ENCODE measurements around the gene NMNAT3. TPM values are rescaled to one million over a fixed set of nuclear protein-coding genes. Genes with fewer than 3 reads are reported as not detected.

The NMNAT3 gene
- polyA plus RNA-seq, 2 of the 4 experiments (the other 2 are of a cell fraction) = 1.2 to 2.9 TPM

- Histone ChIP-seq H3K4me3 (no peak overlapping the region), H3K27ac (no peak overlapping the region), H3K4me2 (no peak overlapping the region), H3K4me1 (no peaks in the 10 kb centered on the region), H3K9me3 (no peaks in the 10 kb centered on the region)
- 33% methylated on average over 2 of the region's 3 CpGs for WGBS (ENCODE audit: missing lambda C conversion rate)
- FAIRE-seq (no peak), ATAC-seq (no peak), DNase-seq (ENCODE audit: low read depth in 1 of 2, low spot score in 1 of 2) (no peak)
- CTCF ChIA-PET = no interaction called here
- POLR2A ChIA-PET = no interaction called here
- TF ChIP-seq PHF8 (IDR thresholded peaks at IDR 0.05; ENCODE audit: borderline replicate concordance, low read depth) (no peak), ESRRA (IDR thresholded peaks at IDR 0.05; ENCODE audit: borderline replicate concordance, low read length) (no peak), CHD2 (IDR thresholded peaks at IDR 0.05; ENCODE audit: low read length, partially characterized antibody) (no peak), POLR2A (IDR thresholded peaks at IDR 0.05; ENCODE audit: low read length) (no peak), NFE2L2 (conservative IDR thresholded peaks at IDR 0.05; ENCODE audit: low read length) (no peak), RAD21 (conservative IDR thresholded peaks at IDR 0.05 in 1 of 2, IDR thresholded peaks at IDR 0.05 in 1 of 2) (no peak), CBX2 (IDR thresholded peaks at IDR 0.05; ENCODE audit: borderline replicate concordance, low read depth) (no peak), NR3C1 (IDR thresholded peaks at IDR 0.05) (no peak), RARB (CRISPR knock-in tag; IDR thresholded peaks at IDR 0.05) (no peak), ZC3H11A (IDR thresholded peaks at IDR 0.05) (no peak), JUN (IDR thresholded peaks at IDR 0.05) (no peak)
Observed at GRCh38 chr3:139657936-139658335, 19.8 kb downstream of the NMNAT3 start.

- Histone ChIP-seq H3K4me1 (no peaks in the 10 kb centered on the region), H3K9me3 (no peaks in the 10 kb centered on the region), H3K4me2 (no peak overlapping the region), H3K27ac (no peak overlapping the region), H3K4me3 (no peak overlapping the region)
- TF ChIP-seq RARB (CRISPR knock-in tag; IDR thresholded peaks at IDR 0.05) (no peak), RFX5 (IDR thresholded peaks at IDR 0.05) (no peak), EP300 (IDR thresholded peaks at IDR 0.05) (no peak), POLR2AphosphoS2 (conservative IDR thresholded peaks at IDR 0.05; ENCODE audit: low read length) (no peak), USF2 (IDR thresholded peaks at IDR 0.05) (no peak), ESRRA (IDR thresholded peaks at IDR 0.05; ENCODE audit: borderline replicate concordance, low read length) (no peak), CBX2 (IDR thresholded peaks at IDR 0.05; ENCODE audit: borderline replicate concordance, low read depth) (no peak), MAZ (IDR thresholded peaks at IDR 0.05; ENCODE audit: borderline replicate concordance, low read depth, low read length) (no peak), CBX8 (IDR thresholded peaks at IDR 0.05) (no peak), GATA3 (IDR thresholded peaks at IDR 0.05; ENCODE audit: borderline replicate concordance) (no peak), HOXB5 (CRISPR knock-in tag; IDR thresholded peaks at IDR 0.05) (no peak), HDAC2 (IDR thresholded peaks at IDR 0.05) (no peak), ELK1 (IDR thresholded peaks at IDR 0.05; ENCODE audit: low read depth, low read length) (no peak), BCL3 (IDR thresholded peaks at IDR 0.05) (no peak), RAD21 (conservative IDR thresholded peaks at IDR 0.05 in 1 of 2, IDR thresholded peaks at IDR 0.05 in 1 of 2) (no peak), HES2 (IDR thresholded peaks at IDR 0.05) (no peak), HMGXB4 (CRISPR knock-in tag; IDR thresholded peaks at IDR 0.05; ENCODE audit: borderline replicate concordance) (no peak)
- ChIA-PET CTCF (no interaction called here), POLR2A (no interaction called here)
- no peak for FAIRE-seq
- DNase-seq (ENCODE audit: low read depth in 1 of 2, low spot score in 1 of 2) = no peak
- WGBS (ENCODE audit: missing lambda C conversion rate) = 91% methylated on average over 3 of the region's 3 CpGs
- ATAC-seq = no peak
Observed at GRCh38 chr3:139657434-139657833, 20.3 kb downstream of the NMNAT3 start.

Data from A549 (cell line).